ENCODE measurements around the gene C6orf120.

C6orf120 gene

DNA sequence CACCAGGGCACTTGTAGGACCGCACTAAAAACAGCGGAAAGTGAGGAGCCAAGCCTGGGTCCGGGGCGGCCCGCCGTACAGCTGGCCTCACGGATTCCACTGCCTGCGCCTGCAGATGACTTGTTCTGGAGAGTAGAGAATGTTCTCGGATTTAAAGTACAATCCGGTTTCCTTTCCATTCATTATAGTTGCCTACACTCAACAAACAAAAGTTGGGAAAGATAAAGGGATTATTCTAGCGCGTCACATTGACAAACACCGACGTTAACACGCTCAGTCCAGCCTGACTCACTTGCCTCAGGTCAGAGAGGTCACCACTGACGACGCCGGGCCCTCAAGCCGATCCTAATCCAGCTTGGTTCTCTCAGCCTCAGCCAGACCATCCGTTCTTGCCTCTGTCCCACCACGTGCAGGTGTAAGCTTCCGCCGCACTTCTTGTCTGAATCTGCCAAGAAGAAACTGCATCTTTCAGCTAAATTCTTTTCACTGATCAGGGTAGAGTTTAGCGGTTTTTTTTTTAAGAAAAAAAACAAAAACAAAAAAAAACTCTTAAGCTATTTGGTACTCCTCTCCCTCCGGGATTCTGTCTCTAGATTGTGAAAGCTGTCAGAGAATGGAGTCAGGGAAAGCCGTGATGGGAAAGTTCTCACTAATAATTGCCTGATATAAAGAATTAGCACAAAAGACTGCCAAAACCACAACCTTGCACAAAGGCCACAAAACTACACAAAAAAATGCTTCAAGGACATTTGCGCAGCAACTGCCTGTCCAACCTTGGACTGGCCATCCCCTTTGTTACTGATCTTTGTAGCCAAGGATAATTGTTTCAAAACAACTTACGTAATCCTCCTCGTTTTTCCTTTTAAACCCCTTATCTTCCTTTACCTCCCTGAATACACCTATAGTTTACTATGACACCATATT is 23.5 kb downstream of the C6orf120 start:
- ATAC-seq, result peak; percentile 15

DNA sequence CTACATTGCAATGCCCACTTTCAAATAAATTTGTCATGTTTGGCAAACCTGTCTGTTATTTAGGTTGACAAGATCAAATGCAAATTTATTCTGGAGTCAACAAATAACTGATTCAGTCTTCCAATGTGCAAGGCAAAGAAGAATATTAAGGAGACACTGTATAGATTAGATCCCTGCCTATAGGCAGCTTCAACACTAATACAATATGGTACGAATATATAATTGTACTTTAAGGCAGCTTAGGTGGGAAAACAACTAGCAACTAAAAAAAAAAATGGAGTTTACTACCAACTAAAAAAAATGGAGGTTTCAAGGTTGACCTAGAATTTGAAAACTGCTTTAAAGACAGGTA is 24.1 kb downstream of the C6orf120 start:
- DNase-seq, result no peak

More for the DNA sequence above, 23.5 kb downstream of the C6orf120 start:
- DNase-seq, result peak; percentile 48

GRCh38 chr6:169726963-169727362 is 25.0 kb downstream of the C6orf120 start:
- ATAC-seq, result no peak
- DNase-seq, result no peak

More for the DNA sequence above, 24.1 kb downstream of the C6orf120 start:
- no peak for ATAC-seq

- no peak for ATAC-seq
- no peak for DNase-seq
Measured at GRCh38 chr6:169729961-169730360, 28.0 kb downstream of the C6orf120 start.

- ATAC-seq (peak; percentile 79), DNase-seq (peak; percentile 34)
Measured at GRCh38 chr6:169738204-169738975, 36.5 kb downstream of the C6orf120 start.

- no peak for ATAC-seq
- no peak for DNase-seq
Measured at GRCh38 chr6:169738976-169739529, 37.1 kb downstream of the C6orf120 start.

DNA sequence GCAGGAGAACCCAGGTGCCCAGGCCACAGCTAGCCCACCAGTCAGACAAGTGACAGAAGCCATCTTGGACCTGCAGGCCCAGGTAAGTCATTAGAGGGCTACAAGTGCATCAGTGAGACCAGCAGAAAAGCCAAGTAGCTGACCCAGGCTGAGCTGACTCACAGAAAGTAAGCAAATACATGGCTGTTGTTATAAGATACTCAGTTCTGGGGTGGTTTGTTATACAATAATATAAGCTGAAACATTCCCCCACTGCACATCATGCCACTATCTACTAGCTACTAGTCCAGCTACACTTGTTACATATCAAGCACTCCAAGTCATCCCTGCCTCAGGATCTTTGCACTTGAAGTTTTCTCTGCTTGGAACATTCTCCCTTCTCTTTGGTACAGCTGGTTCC is 39.4 kb downstream of the C6orf120 start:
- DNase-seq, result no peak
- no peak for ATAC-seq

DNA sequence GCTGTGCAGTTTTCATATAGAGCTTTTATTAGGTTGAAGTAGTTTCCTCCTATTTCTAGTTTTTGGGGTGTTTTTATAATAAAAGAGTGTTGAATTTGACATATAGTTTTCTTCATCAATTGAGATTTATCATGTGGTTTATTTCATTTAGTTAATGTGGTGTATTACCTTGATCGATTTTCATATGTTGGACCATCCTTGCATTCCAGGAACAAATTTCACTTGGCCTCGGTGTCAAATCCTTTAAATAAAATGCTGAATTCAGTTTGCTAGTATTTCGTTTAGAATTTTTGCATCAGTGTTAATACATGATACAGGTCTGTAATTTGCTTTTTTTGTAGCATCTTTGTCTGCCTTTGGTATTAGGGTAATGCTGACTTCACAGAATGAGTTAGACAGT is 43.5 kb downstream of the C6orf120 start:
- DNase-seq, result no peak
- no peak for ATAC-seq

GRCh38 chr6:169746556-169746955 is 44.6 kb downstream of the C6orf120 start:
- ATAC-seq, result no peak
- DNase-seq, result no peak

DNA sequence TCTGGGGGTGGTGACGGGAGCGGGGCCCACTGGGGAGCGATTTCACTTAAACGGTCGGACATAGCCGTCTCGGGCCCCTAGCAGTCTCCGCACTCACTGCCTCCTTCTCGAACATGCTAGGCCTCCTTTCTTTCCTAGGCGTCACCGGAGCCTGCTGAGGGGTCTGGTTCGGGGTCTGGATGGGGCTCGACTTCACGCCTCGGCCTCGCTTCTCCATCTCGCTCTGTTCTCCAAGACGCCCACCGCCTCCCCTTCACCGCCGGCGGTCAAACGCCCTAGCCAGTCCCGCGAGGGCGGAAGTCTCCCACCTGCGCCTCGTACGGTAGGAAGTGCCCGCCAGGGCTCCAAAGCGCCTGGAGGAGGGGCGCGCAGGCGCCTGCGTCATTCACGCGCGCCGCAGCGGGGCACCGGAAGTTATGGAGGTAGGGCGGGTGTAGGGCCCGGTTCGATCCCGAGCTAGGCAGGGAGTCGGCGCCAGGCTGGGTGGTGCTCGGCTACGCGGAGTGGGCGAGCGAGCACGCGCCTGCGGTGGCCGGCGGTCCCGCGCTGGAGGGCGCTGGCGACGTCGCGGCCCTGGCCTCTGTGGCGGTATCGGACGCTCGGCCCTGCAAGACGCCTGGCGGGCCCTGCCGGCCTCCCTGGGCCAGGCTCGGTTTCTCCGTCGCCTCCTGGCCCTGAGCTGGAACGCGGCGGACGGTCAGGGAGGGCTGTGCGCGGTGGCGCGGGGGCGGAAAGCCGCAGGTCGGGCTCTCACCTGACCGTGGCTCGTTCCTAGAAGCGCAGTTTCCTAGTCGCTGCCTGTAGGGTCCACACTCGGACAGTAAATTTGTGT is 49.5 kb downstream of the C6orf120 start, which contains the start of the genes DYNLT2 and ERMARD:
DYNLT2 (minus strand) TSS at position 331 of the 832 bp plus-strand sequence; CDS start at position 217, 114 bp downstream.
ERMARD (plus strand) TSS at position 381 of the 832 bp plus-strand sequence; CDS start at position 417, 36 bp downstream.
- DNase-seq (peak; percentile 93), ATAC-seq (peak; percentile 99)

DNA sequence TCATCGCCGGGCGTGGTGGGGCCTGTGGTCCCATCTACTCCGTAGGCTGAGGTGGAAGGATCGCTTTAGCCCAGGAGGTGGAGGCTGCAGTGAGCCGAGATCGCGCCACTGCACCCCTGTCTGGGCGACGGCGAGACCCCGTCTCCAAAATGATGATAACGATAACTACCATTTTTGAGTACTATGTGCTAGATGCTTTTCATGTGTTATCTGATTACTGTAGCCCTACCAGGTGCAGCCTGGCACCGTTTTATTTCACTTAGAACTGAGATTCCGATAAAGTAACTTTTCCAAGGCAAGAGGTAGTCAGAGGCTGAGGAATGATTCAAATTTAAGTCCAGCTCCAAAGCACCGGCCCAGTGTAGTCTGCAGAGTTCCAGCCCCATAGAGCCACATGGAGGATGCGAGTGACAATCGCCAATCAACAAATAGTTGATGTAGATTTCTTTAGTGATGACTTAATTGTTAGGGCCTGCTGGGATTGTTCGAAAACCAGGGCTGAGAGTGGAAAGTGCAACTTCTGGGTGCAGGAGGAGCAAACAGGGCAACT is 50.2 kb downstream of the C6orf120 start:
- DNase-seq, result peak; percentile 14
- ATAC-seq, result no peak
